ENCODE data around the gene PEX7. TPM values are rescaled to one million over a fixed set of nuclear protein-coding genes. Genes with fewer than 3 reads are reported as not detected.

The PEX7 gene
- total and polyA plus RNA-seq, 2 experiments from 2014 or later: 11.8 to 13.5 TPM

- peaks cover 4% of the 10 kb centered on the region for H3K27me3 Mint-ChIP-seq (ENCODE audit: insufficient read depth, low read depth, poor library complexity)
- H3K9me3 Mint-ChIP-seq: peaks cover 9% of the 10 kb centered on the region
- Histone ChIP-seq H3K27ac (ENCODE audit: low read depth) (0 out of 2 replicates have a peak overlapping the region, but pooled peaks have one; percentile 30), H3K36me3 (ENCODE audit: insufficient read depth) (peaks cover 21% of the 10 kb centered on the region), H4K20me1 (replicated peaks; ENCODE audit: insufficient read depth) (no peaks in the 10 kb centered on the region), H3K4me2 (no peak overlapping the region), H3K79me2 (replicated peaks; ENCODE audit: insufficient read depth) (peaks cover 8% of the 10 kb centered on the region; the same call in 1 of the 2 replicates), H3F3A (replicated peaks; ENCODE audit: low read depth) (peaks cover 5% of the 10 kb centered on the region; the same call in 1 of the 2 replicates), H3K9me2 (ENCODE audit: insufficient read depth) (0 out of 2 replicates have a peak, but pooled peaks cover 3% of the 10 kb centered on the region), H3K4me1 (ENCODE audit: insufficient read depth) (peaks cover 7% of the 10 kb centered on the region), H2AFZ (no peak overlapping the region), H3K27me3 (ENCODE audit: insufficient read depth) (no peaks in the 10 kb centered on the region), H3K4me3 (no peak overlapping the region)
- H3K36me3 Mint-ChIP-seq (ENCODE audit: low read depth): peaks cover 65% of the 10 kb centered on the region
- ATAC-seq: no peak
- no peak for DNase-seq (ENCODE audit: low spot score)
- no peak overlapping the region for H3K4me3 Mint-ChIP-seq
- no peak overlapping the region for H3K27ac Mint-ChIP-seq
- no peak for TF ChIP-seq REST (IDR thresholded peaks at IDR 0.05; ENCODE audit: unreplicated experiment)
- no peaks in the 10 kb centered on the region; the same call in 2 of the 3 replicates for H3K4me1 Mint-ChIP-seq
Measured at GRCh38 chr6:136826216-136826615, 3.8 kb downstream of the PEX7 start.

- DNase-seq (ENCODE audit: low spot score) (no peak), ATAC-seq (no peak)
- Mint-ChIP-seq H3K27me3 (ENCODE audit: insufficient read depth, low read depth, poor library complexity) (peaks cover 4% of the 10 kb centered on the region), H3K4me1 (no peaks in the 10 kb centered on the region), H3K27ac (no peak overlapping the region), H3K4me3 (no peak overlapping the region), H3K36me3 (ENCODE audit: low read depth) (peaks cover 70% of the 10 kb centered on the region), H3K9me3 (peaks cover 28% of the 10 kb centered on the region)
- Histone ChIP-seq H3K36me3 (ENCODE audit: insufficient read depth) (peaks cover 45% of the 10 kb centered on the region), H4K20me1 (replicated peaks; ENCODE audit: insufficient read depth) (peaks cover 4% of the 10 kb centered on the region; the same call in 1 of the 2 replicates), H3K27ac (ENCODE audit: low read depth) (no peak overlapping the region), H3K27me3 (ENCODE audit: insufficient read depth) (no peaks in the 10 kb centered on the region), H2AFZ (no peak overlapping the region), H3K4me3 (no peak overlapping the region), H3K9me2 (ENCODE audit: insufficient read depth) (no peaks in the 10 kb centered on the region), H3K79me2 (replicated peaks; ENCODE audit: insufficient read depth) (no peaks in the 10 kb centered on the region), H3F3A (replicated peaks; ENCODE audit: low read depth) (no peaks in the 10 kb centered on the region), H3K4me2 (no peak overlapping the region), H3K4me1 (ENCODE audit: insufficient read depth) (no peaks in the 10 kb centered on the region)
- TF ChIP-seq POLR2AphosphoS5 (IDR thresholded peaks at IDR 0.05; ENCODE audit: low read depth): no peak
- TF ChIP-seq ETS1 (IDR thresholded peaks at IDR 0.05): no peak
- TF ChIP-seq STAT1 (IDR thresholded peaks at IDR 0.05; ENCODE audit: unreplicated experiment): no peak
- no peak for TF ChIP-seq NANOG (IDR thresholded peaks at IDR 0.05; ENCODE audit: borderline replicate concordance)
- no peak for TF ChIP-seq JUNB (IDR thresholded peaks at IDR 0.05; ENCODE audit: unreplicated experiment)
- TF ChIP-seq ZNF462 (CRISPR knock-in tag; IDR thresholded peaks at IDR 0.05): no peak
- no peak for TF ChIP-seq ZNF331 (CRISPR knock-in tag; IDR thresholded peaks at IDR 0.05; ENCODE audit: low read depth)
Measured at GRCh38 chr6:136831873-136832562, 9.6 kb downstream of the PEX7 start.
